HepG2 (cell line): Measurements from ENCODE around the gene TAPBP. TPM values are rescaled to one million over a fixed set of nuclear protein-coding genes. Genes with fewer than 3 reads are reported as not detected.

Experiments used
- AGO1 ChIP-seq: fragments of 200-400 bp; formaldehyde crosslinking; IDR thresholded peaks from 2 replicates; pipeline ENCODE4 v1.6.1; 2017; ENCODE audit warnings: mild to moderate bottlenecking, low read depth, low read length, moderate library complexity; ENCODE audit not compliant: poor library complexity, severe bottlenecking
- ARID2 ChIP-seq: sonication (generic); formaldehyde crosslinking; IDR thresholded peaks from 2 replicates; pipeline ENCODE4 v1.8.1; 2022; ENCODE audit warnings: mild to moderate bottlenecking, missing genetic modification reagents, borderline replicate concordance
- ATF7 ChIP-seq, 2 experiments: fragments of 450-650 bp in 1 of 2; sonication (generic) in 1 of 2; formaldehyde crosslinking in 1 of 2; IDR thresholded peaks; 2 replicates each; pipeline versions ENCODE4 v1.4.0 to v1.6.1; 2016 to 2020; ENCODE audit warnings: antibody characterized with exemption in 1 of 2, mild to moderate bottlenecking in 1 of 2, missing genetic modification reagents in 1 of 2
- CENPX ChIP-seq: sonication (generic); formaldehyde crosslinking; IDR thresholded peaks from 2 replicates; pipeline ENCODE4 v1.9.0; 2021; ENCODE audit warnings: mild to moderate bottlenecking, missing genetic modification reagents, moderate library complexity
- CREB1 ChIP-seq, 2 experiments: fragments of 450-650 bp in 1 of 2; IDR thresholded peaks; 2 replicates each; pipeline ENCODE4 v1.6.1; 2016 to 2017; ENCODE audit warnings: control low read depth in 1 of 2, mild to moderate bottlenecking in 1 of 2, missing compliant biosample characterization in 1 of 2, missing genetic modification characterization in 1 of 2
- ERF ChIP-seq: IDR thresholded peaks from 2 replicates; pipeline ENCODE4 v1.6.1; 2018; ENCODE audit warnings: missing biosample characterization, missing genetic modification reagents
- GABPB1 ChIP-seq: IDR thresholded peaks from 2 replicates; pipeline ENCODE4 v1.6.1; 2016; ENCODE audit warnings: mild to moderate bottlenecking, missing genetic modification reagents, moderate library complexity, missing compliant biosample characterization
- HCFC1 ChIP-seq: fragments of 150-350 bp; IDR thresholded peaks from 2 replicates; pipeline ENCODE4 v1.6.1; 2014; ENCODE audit warnings: low read depth, low read length
- JDP2 ChIP-seq: sonication (generic); formaldehyde crosslinking; IDR thresholded peaks from 2 replicates; pipeline ENCODE4 v1.8.1; 2022; ENCODE audit warnings: missing genetic modification reagents, borderline replicate concordance
- MTA1 ChIP-seq: sonication (generic); formaldehyde crosslinking; IDR thresholded peaks from 2 replicates; pipeline ENCODE4 v1.4.0; 2020; ENCODE audit warnings: missing genetic modification reagents, mild to moderate bottlenecking, borderline replicate concordance
- NCOA1 ChIP-seq: sonication (generic); formaldehyde crosslinking; IDR thresholded peaks from 2 replicates; pipeline ENCODE4 v1.9.0; 2021; ENCODE audit warnings: missing genetic modification reagents
- NFE2L1 ChIP-seq: sonication (generic); formaldehyde crosslinking; IDR thresholded peaks from 2 replicates; pipeline ENCODE4 v1.4.0; 2020; ENCODE audit warnings: missing genetic modification reagents, mild to moderate bottlenecking, borderline replicate concordance
- PHF8 ChIP-seq: sonication (generic); formaldehyde crosslinking; IDR thresholded peaks from 2 replicates; pipeline ENCODE4 v1.5.0; 2020; ENCODE audit warnings: missing genetic modification reagents
- RAD51 ChIP-seq: fragments of 450-650 bp; IDR thresholded peaks from 2 replicates; pipeline ENCODE4 v1.6.1; 2016; ENCODE audit warnings: borderline replicate concordance
- RCOR2 ChIP-seq: IDR thresholded peaks from 2 replicates; pipeline ENCODE4 v1.6.1; 2016; ENCODE audit warnings: missing biosample characterization, missing genetic modification reagents
- TEAD2 ChIP-seq: sonication (generic); formaldehyde crosslinking; IDR thresholded peaks from 2 replicates; pipeline ENCODE4 v1.9.0; 2021; ENCODE audit warnings: missing genetic modification reagents
- ZC3H13 ChIP-seq: sonication (generic); formaldehyde crosslinking; IDR thresholded peaks from 2 replicates; pipeline ENCODE4 v1.8.1; 2023; ENCODE audit warnings: mild to moderate bottlenecking, missing genetic modification reagents, moderate library complexity
- ZFAT ChIP-seq: sonication (generic); formaldehyde crosslinking; conservative IDR thresholded peaks from 2 replicates; pipeline ENCODE4 v1.8.1; 2023; ENCODE audit warnings: missing genetic modification reagents, inconsistent platforms
- ZFP1 ChIP-seq: IDR thresholded peaks from 2 replicates; pipeline ENCODE4 v1.6.1; 2016
- ZNF253 ChIP-seq: sonication (generic); formaldehyde crosslinking; IDR thresholded peaks from 2 replicates; pipeline ENCODE4 v1.8.0; 2022; ENCODE audit warnings: mild to moderate bottlenecking, missing genetic modification reagents, borderline replicate concordance
- ZNF383 ChIP-seq: sonication (generic); formaldehyde crosslinking; IDR thresholded peaks from 2 replicates; pipeline ENCODE4 v1.4.0; 2020; ENCODE audit warnings: missing genetic modification reagents, mild to moderate bottlenecking, borderline replicate concordance
- polyA plus RNA-seq, 8 experiments: library from polyadenylated mRNA; depleted of rRNA in 3 of 8; stranded (reverse) in 7 of 8; unstranded in 1 of 8; fragments of >200 nt; fragmentation: Illumina TruSeq in 4 of 8; extraction: Trizol in 4 of 8; gene quantifications; 2 replicates each; pipeline versions ENCODE4 v1.2.1 to v1.2.3, GENCODE V29; 2011 to 2016; ENCODE audit warnings: low read depth in 4 of 8, missing spikeins in 1 of 8, mixed read lengths in 1 of 8; ENCODE audit not compliant: insufficient read depth in 1 of 8
- total RNA-seq, 5 experiments: library from RNA; depleted of rRNA; stranded (reverse); fragments of >200 nt; fragmentation: Illumina TruSeq; extraction: Trizol; gene quantifications; 2 replicates each; pipeline ENCODE4 v1.2.3, GENCODE V29; 2016; ENCODE audit warnings: low read depth in 1 of 5
- TF ChIP-seq, protein P1 (sequence below): fragments of 450-650 bp; IDR thresholded peaks from 2 replicates; pipeline ENCODE4 v1.6.1; 2017; ENCODE audit warnings: mild to moderate bottlenecking
- TF ChIP-seq, protein P2 (sequence below): sonication (generic); formaldehyde crosslinking; IDR thresholded peaks from 2 replicates; pipeline ENCODE4 v1.5.0; 2020; ENCODE audit warnings: missing genetic modification reagents, mild to moderate bottlenecking, borderline replicate concordance
- TF ChIP-seq, protein P3 (sequence below): sonication (generic); formaldehyde crosslinking; IDR thresholded peaks from 2 replicates; pipeline ENCODE4 v1.8.1; 2023; ENCODE audit warnings: mild to moderate bottlenecking, missing genetic modification reagents

Gene TAPBP
- total and polyA plus RNA-seq, 2 of the 13 experiments (the other 11 are each of a cell fraction or from before 2014, with no cell fraction given) = 27.4 to 32.3 TPM

DNA sequence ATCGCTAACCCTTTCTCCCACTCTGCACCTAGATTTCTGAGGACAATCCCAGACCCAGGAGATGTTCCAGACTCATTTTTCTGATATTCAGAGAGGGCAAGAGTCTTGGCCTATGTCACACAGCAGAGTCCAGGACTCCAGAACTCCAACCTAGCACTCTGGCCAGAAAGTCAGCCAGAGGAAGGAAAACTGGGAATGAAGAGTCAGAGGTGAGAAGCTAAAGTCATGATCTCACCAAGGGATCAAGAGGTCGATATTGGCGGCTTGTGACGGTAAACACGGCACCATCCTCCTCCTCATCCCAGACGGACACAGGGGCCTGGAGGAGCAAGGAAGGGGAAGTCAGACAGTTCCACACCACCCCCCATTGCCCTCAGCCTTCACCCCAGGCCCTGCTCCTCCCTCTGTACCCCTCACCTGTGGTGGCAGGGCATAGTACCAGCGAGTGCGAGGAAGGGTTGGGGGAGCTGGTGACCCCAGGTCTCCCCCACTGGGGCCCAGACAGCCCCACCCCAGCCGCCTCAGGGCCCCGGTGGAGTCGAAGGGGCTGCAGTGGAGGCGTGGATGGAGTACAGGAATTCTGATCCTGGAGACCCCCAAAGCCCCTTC lies 17.0 kb downstream of the TAPBP start (continued):
- TF ChIP-seq, protein P1, sequence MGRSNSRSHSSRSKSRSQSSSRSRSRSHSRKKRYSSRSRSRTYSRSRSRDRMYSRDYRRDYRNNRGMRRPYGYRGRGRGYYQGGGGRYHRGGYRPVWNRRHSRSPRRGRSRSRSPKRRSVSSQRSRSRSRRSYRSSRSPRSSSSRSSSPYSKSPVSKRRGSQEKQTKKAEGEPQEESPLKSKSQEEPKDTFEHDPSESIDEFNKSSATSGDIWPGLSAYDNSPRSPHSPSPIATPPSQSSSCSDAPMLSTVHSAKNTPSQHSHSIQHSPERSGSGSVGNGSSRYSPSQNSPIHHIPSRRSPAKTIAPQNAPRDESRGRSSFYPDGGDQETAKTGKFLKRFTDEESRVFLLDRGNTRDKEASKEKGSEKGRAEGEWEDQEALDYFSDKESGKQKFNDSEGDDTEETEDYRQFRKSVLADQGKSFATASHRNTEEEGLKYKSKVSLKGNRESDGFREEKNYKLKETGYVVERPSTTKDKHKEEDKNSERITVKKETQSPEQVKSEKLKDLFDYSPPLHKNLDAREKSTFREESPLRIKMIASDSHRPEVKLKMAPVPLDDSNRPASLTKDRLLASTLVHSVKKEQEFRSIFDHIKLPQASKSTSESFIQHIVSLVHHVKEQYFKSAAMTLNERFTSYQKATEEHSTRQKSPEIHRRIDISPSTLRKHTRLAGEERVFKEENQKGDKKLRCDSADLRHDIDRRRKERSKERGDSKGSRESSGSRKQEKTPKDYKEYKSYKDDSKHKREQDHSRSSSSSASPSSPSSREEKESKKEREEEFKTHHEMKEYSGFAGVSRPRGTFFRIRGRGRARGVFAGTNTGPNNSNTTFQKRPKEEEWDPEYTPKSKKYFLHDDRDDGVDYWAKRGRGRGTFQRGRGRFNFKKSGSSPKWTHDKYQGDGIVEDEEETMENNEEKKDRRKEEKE = no peak
- TF ChIP-seq, protein P2, sequence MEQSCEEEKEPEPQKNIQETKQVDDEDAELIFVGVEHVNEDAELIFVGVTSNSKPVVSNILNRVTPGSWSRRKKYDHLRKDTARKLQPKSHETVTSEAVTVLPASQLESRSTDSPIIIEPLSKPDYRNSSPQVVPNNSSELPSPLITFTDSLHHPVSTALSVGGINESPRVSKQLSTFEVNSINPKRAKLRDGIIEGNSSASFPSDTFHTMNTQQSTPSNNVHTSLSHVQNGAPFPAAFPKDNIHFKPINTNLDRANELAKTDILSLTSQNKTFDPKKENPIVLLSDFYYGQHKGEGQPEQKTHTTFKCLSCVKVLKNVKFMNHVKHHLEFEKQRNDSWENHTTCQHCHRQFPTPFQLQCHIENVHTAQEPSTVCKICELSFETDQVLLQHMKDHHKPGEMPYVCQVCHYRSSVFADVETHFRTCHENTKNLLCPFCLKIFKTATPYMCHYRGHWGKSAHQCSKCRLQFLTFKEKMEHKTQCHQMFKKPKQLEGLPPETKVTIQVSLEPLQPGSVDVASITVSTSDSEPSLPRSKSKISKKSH = no peak
- TF ChIP-seq RCOR2 (CRISPR knock-in tag) (peak; percentile 37; the same call in 1 of the 2 replicates), ARID2 (CRISPR knock-in tag) (no peak), AGO1 (peak; percentile 57), RAD51 (no peak), ATF7 (IDR thresholded peaks at IDR 0.05) (no peak), ATF7 (CRISPR knock-in tag; IDR thresholded peaks at IDR 0.05) (peak; percentile 48; the same call in 1 of the 2 replicates), ERF (CRISPR knock-in tag) (no peak), JDP2 (no peak), ZNF383 (CRISPR knock-in tag) (no peak), HCFC1 (no peak), ZC3H13 (CRISPR knock-in tag) (peak; percentile 61), ZNF253 (0 out of 2 replicates have a peak, but pooled peaks have one; percentile 29), PHF8 (CRISPR knock-in tag) (no peak), ZFP1 (CRISPR knock-in tag) (no peak), CREB1 (IDR thresholded peaks at IDR 0.05) (no peak), CREB1 (CRISPR knock-in tag; IDR thresholded peaks at IDR 0.05) (no peak), MTA1 (CRISPR knock-in tag) (0 out of 2 replicates have a peak, but pooled peaks have one; percentile 11), ZFAT (CRISPR knock-in tag) (no peak), NCOA1 (no peak), NFE2L1 (no peak), TEAD2 (CRISPR knock-in tag) (no peak), GABPB1 (CRISPR knock-in tag) (peak; percentile 35; the same call in 1 of the 2 replicates), CENPX (no peak)
- TF ChIP-seq, protein P3, sequence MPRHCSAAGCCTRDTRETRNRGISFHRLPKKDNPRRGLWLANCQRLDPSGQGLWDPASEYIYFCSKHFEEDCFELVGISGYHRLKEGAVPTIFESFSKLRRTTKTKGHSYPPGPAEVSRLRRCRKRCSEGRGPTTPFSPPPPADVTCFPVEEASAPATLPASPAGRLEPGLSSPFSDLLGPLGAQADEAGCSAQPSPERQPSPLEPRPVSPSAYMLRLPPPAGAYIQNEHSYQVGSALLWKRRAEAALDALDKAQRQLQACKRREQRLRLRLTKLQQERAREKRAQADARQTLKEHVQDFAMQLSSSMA (CRISPR knock-in tag) = no peak
